Measurements from ENCODE around the gene SCT. TPM values are rescaled to one million over a fixed set of nuclear protein-coding genes. Genes with fewer than 3 reads are reported as not detected.

SCT gene
- total and polyA plus RNA-seq, 3 experiments from 2014 or later, result not detected

DNA sequence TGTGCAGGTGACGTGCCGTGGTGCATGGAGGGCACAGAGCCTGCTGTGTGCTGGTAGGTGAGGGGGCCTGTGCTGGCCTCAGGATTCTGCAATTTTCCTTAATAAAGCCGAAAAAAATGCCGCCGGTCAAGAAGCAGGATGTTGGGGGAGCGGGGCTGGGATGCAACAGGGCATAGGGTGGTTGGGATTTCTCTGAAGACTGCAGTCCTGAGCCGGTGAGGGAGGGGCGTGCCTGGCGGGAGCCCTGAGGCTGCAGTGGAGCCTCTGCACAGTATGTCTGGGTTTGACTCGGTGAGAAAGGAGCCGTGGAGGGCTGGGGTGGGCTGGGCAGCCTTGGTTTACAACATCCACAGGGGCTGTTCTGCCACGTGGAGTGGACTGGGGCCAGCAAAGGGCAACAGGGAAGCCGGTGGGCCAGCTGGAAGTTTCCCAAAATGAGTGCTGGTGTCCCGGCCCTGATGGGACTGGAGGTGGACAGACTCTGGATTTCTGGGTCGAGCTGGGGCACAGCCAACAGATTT, 3.6 kb downstream of the SCT start:
- DNase-seq, result no peak
- Histone ChIP-seq H3K4me1 (ENCODE audit: insufficient read depth, low read length) (peaks cover 2% of the 10 kb centered on the region), H3K27me3 (ENCODE audit: insufficient read depth, low read length, poor library complexity, severe bottlenecking) (peaks cover 4% of the 10 kb centered on the region), H3K4me3 (ENCODE audit: low read length) (no peak overlapping the region), H3K9me3 (ENCODE audit: low read length) (no peaks in the 10 kb centered on the region), H3K36me3 (ENCODE audit: insufficient read depth, low read length) (no peaks in the 10 kb centered on the region), H3K27ac (ENCODE audit: low read depth, low read length) (no peak overlapping the region)
- H3K4me1 Mint-ChIP-seq, result peaks cover 6 to 11% (median 7%) of the 10 kb centered on the region in 3 donors
- no peak overlapping the region for H3K27ac Mint-ChIP-seq
- peak overlapping the region in 1 of 7 donors; percentile 12 for H3K4me3 Mint-ChIP-seq
- CTCF ChIA-PET, result no interaction called here
- H3K36me3 Mint-ChIP-seq, result peaks cover 0 to 1% (median 1%) of the 10 kb centered on the region in 3 donors
- POLR2A ChIA-PET, result no interaction called here
- H3K27me3 Mint-ChIP-seq, result peaks cover 15 to 22% of the 10 kb centered on the region in 2 donors
- peaks cover 0 to 2% (median 0%) of the 10 kb centered on the region in 5 donors for H3K9me3 Mint-ChIP-seq

- no peak overlapping the region for H3K4me3 ChIP-seq (ENCODE audit: low read length)
- DNase-seq, result no peak
- H3K4me1 Mint-ChIP-seq, result peaks cover 0 to 3% (median 1%) of the 10 kb centered on the region in 3 donors
- no peak overlapping the region for H3K27ac ChIP-seq (ENCODE audit: low read depth, low read length)
- no peaks in the 10 kb centered on the region for H3K9me3 ChIP-seq (ENCODE audit: low read length)
- no peak overlapping the region for H3K27ac Mint-ChIP-seq
- H3K4me1 ChIP-seq (ENCODE audit: insufficient read depth, low read length), result no peaks in the 10 kb centered on the region
- peaks cover 4% of the 10 kb centered on the region for H3K27me3 ChIP-seq (ENCODE audit: insufficient read depth, low read length, poor library complexity, severe bottlenecking)
- CTCF ChIA-PET, result no interaction called here
- POLR2A ChIA-PET, result no interaction called here
- no peaks in the 10 kb centered on the region for H3K36me3 ChIP-seq (ENCODE audit: insufficient read depth, low read length)
- peaks cover 0 to 1% (median 0%) of the 10 kb centered on the region in 3 donors for H3K36me3 Mint-ChIP-seq
- no peak overlapping the region for H3K4me3 Mint-ChIP-seq
- H3K27me3 Mint-ChIP-seq, result peaks cover 7 to 13% of the 10 kb centered on the region in 2 donors
- no peaks in the 10 kb centered on the region for H3K9me3 Mint-ChIP-seq
Observed at GRCh38 chr11:621838-622237, 5.1 kb downstream of the SCT start.

GRCh38 chr11:620935-621814, 5.8 kb downstream of the SCT start:
- POLR2A ChIA-PET, result no interaction called here
- CTCF ChIA-PET, result no interaction called here
- no peak for DNase-seq

GRCh38 chr11:620201-620600, 6.8 kb downstream of the SCT start:
- Histone ChIP-seq H3K27me3 (ENCODE audit: insufficient read depth, low read length, poor library complexity, severe bottlenecking) (no peaks in the 10 kb centered on the region), H3K36me3 (ENCODE audit: insufficient read depth, low read length) (no peaks in the 10 kb centered on the region), H3K4me3 (ENCODE audit: low read length) (no peak overlapping the region), H3K9me3 (ENCODE audit: low read length) (no peaks in the 10 kb centered on the region), H3K27ac (ENCODE audit: low read depth, low read length) (no peak overlapping the region), H3K4me1 (ENCODE audit: insufficient read depth, low read length) (no peaks in the 10 kb centered on the region)
- no peak for DNase-seq
- ChIA-PET POLR2A (no interaction called here), CTCF (no interaction called here)
- H3K27ac Mint-ChIP-seq, result no peak overlapping the region
- no peak overlapping the region for H3K4me3 Mint-ChIP-seq
- H3K9me3 Mint-ChIP-seq, result no peaks in the 10 kb centered on the region
- H3K36me3 Mint-ChIP-seq, result peaks cover 0 to 7% (median 0%) of the 10 kb centered on the region in 3 donors
- H3K4me1 Mint-ChIP-seq, result peaks cover 0 to 7% (median 3%) of the 10 kb centered on the region in 3 donors
- H3K27me3 Mint-ChIP-seq, result peaks cover 2 to 6% of the 10 kb centered on the region in 2 donors

More at GRCh38 chr11:620935-621814, 5.8 kb downstream of the SCT start:
- H3K9me3 Mint-ChIP-seq, result no peaks in the 10 kb centered on the region
- H3K27ac ChIP-seq (ENCODE audit: low read depth, low read length), result no peak overlapping the region
- no peaks in the 10 kb centered on the region for H3K9me3 ChIP-seq (ENCODE audit: low read length)
- no peak overlapping the region for H3K4me3 Mint-ChIP-seq
- peaks cover 4% of the 10 kb centered on the region for H3K27me3 ChIP-seq (ENCODE audit: insufficient read depth, low read length, poor library complexity, severe bottlenecking)
- peaks cover 0 to 3% (median 1%) of the 10 kb centered on the region in 3 donors for H3K4me1 Mint-ChIP-seq
- H3K27me3 Mint-ChIP-seq, result peaks cover 7 to 9% of the 10 kb centered on the region in 2 donors
- H3K4me1 ChIP-seq (ENCODE audit: insufficient read depth, low read length), result no peaks in the 10 kb centered on the region
- no peak overlapping the region for H3K4me3 ChIP-seq (ENCODE audit: low read length)
- no peaks in the 10 kb centered on the region for H3K36me3 ChIP-seq (ENCODE audit: insufficient read depth, low read length)
- H3K36me3 Mint-ChIP-seq, result peaks cover 0 to 1% (median 0%) of the 10 kb centered on the region in 3 donors
- H3K27ac Mint-ChIP-seq, result no peak overlapping the region

DNA sequence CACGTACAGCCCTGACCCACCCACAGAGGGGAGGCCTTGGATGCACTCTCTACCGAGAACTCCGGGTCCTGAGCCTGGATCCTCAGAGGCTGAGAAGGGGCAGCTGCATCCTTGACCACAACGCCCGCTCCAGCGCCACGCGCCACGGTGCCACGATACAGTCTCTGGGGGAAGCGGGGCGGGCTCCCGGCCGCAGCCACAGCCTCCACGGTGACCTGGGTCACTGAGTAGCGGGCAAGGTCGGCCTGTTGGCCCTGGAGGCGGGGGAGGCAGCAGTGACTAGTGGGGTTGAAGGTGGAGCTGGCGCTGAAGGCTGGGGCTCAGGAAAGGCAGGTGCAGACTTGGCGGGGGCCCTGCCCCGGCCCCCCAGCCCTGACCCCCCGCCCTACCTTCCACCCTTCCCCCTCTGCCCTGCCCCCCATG, 7.3 kb downstream of the SCT start:
- Mint-ChIP-seq H3K27ac (no peak overlapping the region), H3K4me1 (peaks cover 0 to 8% (median 3%) of the 10 kb centered on the region in 3 donors), H3K36me3 (peaks cover 0 to 7% (median 0%) of the 10 kb centered on the region in 3 donors), H3K27me3 (peaks cover 2 to 6% of the 10 kb centered on the region in 2 donors), H3K9me3 (no peaks in the 10 kb centered on the region), H3K4me3 (no peak overlapping the region)
- no peaks in the 10 kb centered on the region for H3K9me3 ChIP-seq (ENCODE audit: low read length)
- DNase-seq, result no peak
- no peaks in the 10 kb centered on the region for H3K27me3 ChIP-seq (ENCODE audit: insufficient read depth, low read length, poor library complexity, severe bottlenecking)
- ChIA-PET POLR2A (no interaction called here), CTCF (no interaction called here)
- H3K4me3 ChIP-seq (ENCODE audit: low read length), result no peak overlapping the region
- peaks cover 3% of the 10 kb centered on the region for H3K4me1 ChIP-seq (ENCODE audit: insufficient read depth, low read length)
- H3K27ac ChIP-seq (ENCODE audit: low read depth, low read length), result no peak overlapping the region
- no peaks in the 10 kb centered on the region for H3K36me3 ChIP-seq (ENCODE audit: insufficient read depth, low read length)

DNA sequence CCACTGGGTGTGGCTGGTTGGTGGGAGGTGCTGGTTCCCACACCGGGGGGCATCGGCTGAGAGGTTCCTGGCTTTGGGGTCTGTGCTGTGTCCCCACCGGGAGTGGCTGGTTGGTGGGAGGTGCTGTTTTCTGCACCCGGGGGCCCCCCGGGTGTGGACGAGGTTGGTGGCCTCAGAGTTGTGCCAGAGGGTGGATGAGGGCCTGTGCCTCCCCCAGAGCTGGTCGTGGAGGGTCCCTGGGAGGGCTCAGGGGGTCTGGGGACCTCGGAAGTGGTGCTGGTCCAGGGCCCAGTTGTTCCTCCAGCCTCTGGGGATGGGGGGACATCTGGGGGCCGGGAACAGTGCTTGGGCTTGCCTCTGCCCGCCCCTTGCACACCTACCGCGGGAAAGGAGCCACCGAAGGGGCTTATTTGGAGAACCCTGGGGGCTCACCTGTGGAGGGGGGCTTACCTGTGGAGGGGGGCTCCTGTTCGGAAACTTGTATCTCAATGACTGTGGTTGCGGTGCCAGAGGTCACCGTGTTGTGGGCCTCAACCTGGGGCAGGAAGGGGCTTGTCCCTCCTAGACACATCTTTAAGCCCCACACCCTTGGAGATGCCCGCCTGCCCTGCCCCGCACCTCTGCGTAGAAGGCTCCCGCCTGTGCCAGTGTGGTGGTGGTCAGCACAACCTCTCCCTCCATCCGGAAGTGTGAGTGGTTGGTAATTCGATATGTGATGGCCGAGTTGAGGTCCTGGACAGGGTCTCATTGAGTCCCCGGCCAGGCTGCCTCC, 7.9 kb downstream of the SCT start:
- no peaks in the 10 kb centered on the region for H3K9me3 Mint-ChIP-seq
- H3K36me3 ChIP-seq (ENCODE audit: insufficient read depth, low read length), result no peaks in the 10 kb centered on the region
- no peak overlapping the region for H3K27ac Mint-ChIP-seq
- DNase-seq, result no peak
- peaks cover 0 to 12% (median 0%) of the 10 kb centered on the region in 3 donors for H3K36me3 Mint-ChIP-seq
- no peak overlapping the region for H3K4me3 ChIP-seq (ENCODE audit: low read length)
- no peak overlapping the region for H3K27ac ChIP-seq (ENCODE audit: low read depth, low read length)
- peak overlapping the region in 1 of 7 donors; percentile 23 for H3K4me3 Mint-ChIP-seq
- H3K9me3 ChIP-seq (ENCODE audit: low read length), result no peaks in the 10 kb centered on the region
- H3K4me1 ChIP-seq (ENCODE audit: insufficient read depth, low read length), result peaks cover 9% of the 10 kb centered on the region
- peaks cover 0 to 14% (median 8%) of the 10 kb centered on the region in 3 donors for H3K4me1 Mint-ChIP-seq
- no peaks in the 10 kb centered on the region for H3K27me3 ChIP-seq (ENCODE audit: insufficient read depth, low read length, poor library complexity, severe bottlenecking)
- ChIA-PET POLR2A (no interaction called here), CTCF (no interaction called here)
- peaks cover 2 to 6% of the 10 kb centered on the region in 2 donors for H3K27me3 Mint-ChIP-seq

DNA sequence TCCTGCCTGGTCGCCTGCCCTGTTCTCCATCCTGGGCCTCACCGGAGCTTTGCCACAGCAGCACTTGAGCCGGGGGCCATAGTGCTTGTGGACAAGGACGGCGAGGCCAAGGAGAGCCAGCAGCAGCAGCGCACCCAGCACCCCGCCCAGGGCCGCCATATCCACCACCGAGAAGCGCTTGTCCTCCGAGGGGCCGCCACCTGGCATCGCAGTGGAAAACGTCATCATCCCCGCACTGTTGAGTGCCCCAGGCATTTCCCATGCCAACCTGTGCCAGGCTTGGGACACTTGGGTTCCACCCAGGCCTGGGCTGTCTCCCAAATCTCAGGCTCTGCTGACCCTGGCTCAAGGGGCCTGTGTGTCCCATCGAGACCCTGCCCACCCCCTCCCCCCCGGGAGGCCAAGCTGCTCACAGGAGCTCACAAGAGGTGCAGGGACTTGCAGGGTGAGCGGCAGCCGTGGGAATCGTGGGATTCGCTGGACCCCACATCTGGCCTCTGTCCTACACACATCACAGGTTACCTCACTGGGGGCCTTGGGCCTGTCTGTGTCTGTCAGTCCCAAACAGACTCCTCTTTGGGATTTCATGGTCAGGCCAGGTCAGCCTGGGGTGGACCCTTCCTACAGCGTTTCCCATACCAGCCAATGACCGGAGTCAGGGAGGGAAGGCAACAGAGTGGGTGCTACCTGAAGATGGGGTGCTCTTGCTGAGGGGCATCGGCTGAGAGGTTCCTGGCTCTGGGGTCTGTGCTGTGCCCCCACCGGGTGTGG, 8.9 kb downstream of the SCT start:
- H3K4me1 ChIP-seq (ENCODE audit: insufficient read depth, low read length), result peaks cover 17% of the 10 kb centered on the region
- H3K27ac ChIP-seq (ENCODE audit: low read depth, low read length), result no peak overlapping the region
- peak overlapping the region in 1 of 8 donors; percentile 50 for H3K27ac Mint-ChIP-seq
- H3K4me3 Mint-ChIP-seq, result peak overlapping the region in 2 of 7 donors; percentile 23 to 82
- no peak overlapping the region for H3K4me3 ChIP-seq (ENCODE audit: low read length)
- H3K36me3 Mint-ChIP-seq, result peaks cover 0 to 13% (median 0%) of the 10 kb centered on the region in 3 donors
- CTCF ChIA-PET, result no interaction called here
- POLR2A ChIA-PET, result no interaction called here
- no peaks in the 10 kb centered on the region for H3K9me3 Mint-ChIP-seq
- DNase-seq, result no peak
- no peaks in the 10 kb centered on the region for H3K9me3 ChIP-seq (ENCODE audit: low read length)
- H3K27me3 Mint-ChIP-seq, result peaks cover under 1 to 2% of the 10 kb centered on the region in 2 donors
- peaks cover 1% of the 10 kb centered on the region for H3K36me3 ChIP-seq (ENCODE audit: insufficient read depth, low read length)
- H3K4me1 Mint-ChIP-seq, result peaks cover 0 to 23% (median 8%) of the 10 kb centered on the region in 3 donors
- no peaks in the 10 kb centered on the region for H3K27me3 ChIP-seq (ENCODE audit: insufficient read depth, low read length, poor library complexity, severe bottlenecking)

Measured in CD8-positive, alpha-beta memory T cell (primary cell).